HepG2 (cell line): ENCODE data around the gene JTB. TPM values are rescaled to one million over a fixed set of nuclear protein-coding genes. Genes with fewer than 3 reads are reported as not detected.
A peak's percentile ranks its signal among the peaks of the same experiment; 100 is the strongest.

Experiments
- GABPA ChIP-seq, 2 experiments: IDR thresholded peaks; 2 replicates each; pipeline ENCODE4 v1.6.1; 2011 to 2016; ENCODE audit warnings: low read depth in 2 of 2, low read length in 1 of 2, missing biosample characterization in 1 of 2, missing genetic modification characterization in 1 of 2
- HBP1 ChIP-seq: IDR thresholded peaks from 2 replicates; pipeline ENCODE4 v1.6.1; 2016; ENCODE audit warnings: low read depth, control low read depth
- HOXA7 ChIP-seq: sonication (generic); formaldehyde crosslinking; IDR thresholded peaks from 2 replicates; pipeline ENCODE4 v1.8.1; 2022; ENCODE audit warnings: mild to moderate bottlenecking, missing genetic modification reagents, moderate library complexity
- RARG ChIP-seq: sonication (generic); formaldehyde crosslinking; IDR thresholded peaks from 2 replicates; pipeline ENCODE4 v1.4.0; 2020; ENCODE audit warnings: low read depth, mild to moderate bottlenecking, missing genetic modification reagents
- XRCC5 ChIP-seq: fragments of 200-400 bp; formaldehyde crosslinking; optimal IDR thresholded peaks from 2 replicates; pipeline ENCODE3; 2017; ENCODE audit warnings: mild to moderate bottlenecking, low read length
- ZBTB38 ChIP-seq: sonication (generic); formaldehyde crosslinking; IDR thresholded peaks from 2 replicates; pipeline ENCODE4 v1.5.1; 2020; ENCODE audit warnings: mild to moderate bottlenecking, missing genetic modification reagents
- ZKSCAN1 ChIP-seq: fragments of 150-350 bp; IDR thresholded peaks from 2 replicates; pipeline ENCODE4 v1.6.1; 2014; ENCODE audit warnings: low read length
- ZNF562 ChIP-seq: sonication (generic); formaldehyde crosslinking; IDR thresholded peaks from 2 replicates; pipeline ENCODE4 v1.8.0; 2022; ENCODE audit warnings: missing genetic modification reagents, borderline replicate concordance
- ZNF850 ChIP-seq: sonication (generic); formaldehyde crosslinking; conservative IDR thresholded peaks from 2 replicates; pipeline ENCODE4 v1.9.0; 2021; ENCODE audit warnings: mild to moderate bottlenecking, missing genetic modification reagents
- polyA plus RNA-seq, 8 experiments: library from polyadenylated mRNA; depleted of rRNA in 3 of 8; stranded (reverse) in 7 of 8; unstranded in 1 of 8; fragments of >200 nt; fragmentation: Illumina TruSeq in 4 of 8; extraction: Trizol in 4 of 8; gene quantifications; 2 replicates each; pipeline versions ENCODE4 v1.2.1 to v1.2.3, GENCODE V29; 2011 to 2016; ENCODE audit warnings: low read depth in 4 of 8, missing spikeins in 1 of 8, mixed read lengths in 1 of 8; ENCODE audit not compliant: insufficient read depth in 1 of 8
- total RNA-seq, 5 experiments: library from RNA; depleted of rRNA; stranded (reverse); fragments of >200 nt; fragmentation: Illumina TruSeq; extraction: Trizol; gene quantifications; 2 replicates each; pipeline ENCODE4 v1.2.3, GENCODE V29; 2016; ENCODE audit warnings: low read depth in 1 of 5
- TF ChIP-seq, protein P1 (sequence below): sonication (generic); formaldehyde crosslinking; IDR thresholded peaks from 2 replicates; pipeline ENCODE4 v1.4.0; 2020; ENCODE audit warnings: mild to moderate bottlenecking, missing genetic modification reagents, borderline replicate concordance

Gene JTB
- total and polyA plus RNA-seq, 2 of the 13 experiments (the other 11 are each of a cell fraction or from before 2014, with no cell fraction given), result 96.7 to 99.2 TPM

DNA sequence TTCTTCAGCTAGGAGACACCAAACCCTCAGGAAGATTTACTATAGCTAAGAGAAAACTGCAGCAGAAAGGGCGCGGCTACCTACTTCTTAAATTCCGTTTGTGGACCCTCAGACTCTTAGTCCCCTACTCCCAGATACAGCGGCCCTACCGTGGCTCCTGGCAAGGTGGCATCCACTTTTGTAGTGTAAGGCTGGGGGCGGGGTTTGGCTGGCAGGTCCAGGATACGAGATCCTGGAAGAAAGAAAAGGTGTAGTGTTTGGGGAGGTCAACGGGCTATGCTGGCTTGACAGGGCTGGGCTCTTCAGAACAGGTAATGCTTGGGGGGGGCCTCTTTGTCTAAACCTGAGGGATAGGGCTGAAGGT, 9.5 kb downstream of the JTB start (continued):
- TF ChIP-seq GABPA (IDR thresholded peaks at IDR 0.05; ENCODE audit: low read depth, low read length) (no peak), GABPA (CRISPR knock-in tag; IDR thresholded peaks at IDR 0.05; ENCODE audit: low read depth) (no peak), ZNF850 (CRISPR knock-in tag) (no peak), RARG (CRISPR knock-in tag) (no peak), HOXA7 (CRISPR knock-in tag) (no peak), ZNF562 (CRISPR knock-in tag) (no peak), HBP1 (CRISPR knock-in tag) (no peak), ZKSCAN1 (no peak), XRCC5 (peak; percentile 7), ZBTB38 (CRISPR knock-in tag) (no peak)
- TF ChIP-seq, protein P1, sequence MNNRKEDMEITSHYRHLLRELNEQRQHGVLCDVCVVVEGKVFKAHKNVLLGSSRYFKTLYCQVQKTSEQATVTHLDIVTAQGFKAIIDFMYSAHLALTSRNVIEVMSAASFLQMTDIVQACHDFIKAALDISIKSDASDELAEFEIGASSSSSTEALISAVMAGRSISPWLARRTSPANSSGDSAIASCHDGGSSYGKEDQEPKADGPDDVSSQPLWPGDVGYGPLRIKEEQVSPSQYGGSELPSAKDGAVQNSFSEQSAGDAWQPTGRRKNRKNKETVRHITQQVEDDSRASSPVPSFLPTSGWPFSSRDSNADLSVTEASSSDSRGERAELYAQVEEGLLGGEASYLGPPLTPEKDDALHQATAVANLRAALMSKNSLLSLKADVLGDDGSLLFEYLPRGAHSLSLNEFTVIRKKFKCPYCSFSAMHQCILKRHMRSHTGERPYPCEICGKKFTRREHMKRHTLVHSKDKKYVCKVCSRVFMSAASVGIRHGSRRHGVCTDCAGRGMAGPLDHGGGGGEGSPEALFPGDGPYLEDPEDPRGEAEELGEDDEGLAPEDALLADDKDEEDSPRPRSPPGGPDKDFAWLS (CRISPR knock-in tag), result no peak
- TF ChIP-seq, all 625 proteins: peak for 12
